ENCODE results near the gene NUAK1. TPM values are rescaled to one million over a fixed set of nuclear protein-coding genes. Genes with fewer than 3 reads are reported as not detected.

NUAK1 gene
- total RNA-seq, 1 experiment from 2014 or later = 10.1 TPM

DNA sequence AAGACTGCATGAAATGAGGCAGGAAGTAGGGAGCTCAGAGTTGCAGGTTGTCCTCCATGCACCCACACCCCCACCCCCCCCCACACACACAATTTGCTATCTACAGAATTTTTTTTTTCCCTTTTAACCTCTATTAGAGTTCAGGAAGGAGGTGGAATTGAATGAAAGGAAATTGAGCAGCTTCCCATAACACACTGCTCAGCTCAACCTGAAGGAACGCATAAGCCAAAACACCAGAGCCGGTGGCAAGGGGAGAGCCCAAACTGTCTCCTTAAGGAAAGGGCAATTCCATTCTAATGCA lies 74.1 kb downstream of the NUAK1 start:
- peaks cover 21 to 22% of the 10 kb centered on the region in 2 experiments for H3K4me1 Mint-ChIP-seq
- no peak for DNase-seq
- H3K79me1 ChIP-seq (ENCODE audit: insufficient read depth, low read depth, low read length, poor library complexity, severe bottlenecking) = no peaks in the 10 kb centered on the region
- no peaks in the 10 kb centered on the region for H4K20me1 ChIP-seq (ENCODE audit: control insufficient read depth, insufficient read depth, insufficient read length)
- no peak overlapping the region for H3K4me2 ChIP-seq (ENCODE audit: insufficient read depth, insufficient read length, low read length)
- no peak overlapping the region for H3K27ac ChIP-seq (ENCODE audit: insufficient read length, low read depth, low read length)
- TF ChIP-seq, protein P1, sequence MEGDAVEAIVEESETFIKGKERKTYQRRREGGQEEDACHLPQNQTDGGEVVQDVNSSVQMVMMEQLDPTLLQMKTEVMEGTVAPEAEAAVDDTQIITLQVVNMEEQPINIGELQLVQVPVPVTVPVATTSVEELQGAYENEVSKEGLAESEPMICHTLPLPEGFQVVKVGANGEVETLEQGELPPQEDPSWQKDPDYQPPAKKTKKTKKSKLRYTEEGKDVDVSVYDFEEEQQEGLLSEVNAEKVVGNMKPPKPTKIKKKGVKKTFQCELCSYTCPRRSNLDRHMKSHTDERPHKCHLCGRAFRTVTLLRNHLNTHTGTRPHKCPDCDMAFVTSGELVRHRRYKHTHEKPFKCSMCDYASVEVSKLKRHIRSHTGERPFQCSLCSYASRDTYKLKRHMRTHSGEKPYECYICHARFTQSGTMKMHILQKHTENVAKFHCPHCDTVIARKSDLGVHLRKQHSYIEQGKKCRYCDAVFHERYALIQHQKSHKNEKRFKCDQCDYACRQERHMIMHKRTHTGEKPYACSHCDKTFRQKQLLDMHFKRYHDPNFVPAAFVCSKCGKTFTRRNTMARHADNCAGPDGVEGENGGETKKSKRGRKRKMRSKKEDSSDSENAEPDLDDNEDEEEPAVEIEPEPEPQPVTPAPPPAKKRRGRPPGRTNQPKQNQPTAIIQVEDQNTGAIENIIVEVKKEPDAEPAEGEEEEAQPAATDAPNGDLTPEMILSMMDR (conservative IDR thresholded peaks at IDR 0.05) = no peak
- H3K27me3 ChIP-seq (ENCODE audit: insufficient read depth, low read length) = no peaks in the 10 kb centered on the region
- H3K4me3 Mint-ChIP-seq = no peak overlapping the region
- H3K36me3 Mint-ChIP-seq (ENCODE audit: insufficient read depth in 1 of 3, low read depth in 3 of 3) = peaks cover 20 to 32% (median 21%) of the 10 kb centered on the region in 3 experiments; a peak in 6 of 7 replicates
- no peak overlapping the region for H2AFZ ChIP-seq (ENCODE audit: low read length)
- H3K27me3 Mint-ChIP-seq (ENCODE audit: low read depth) = no peaks in the 10 kb centered on the region
- no peak overlapping the region for H4K8ac ChIP-seq (replicated peaks; ENCODE audit: insufficient read length, low read depth, low read length)
- H2BK20ac ChIP-seq (ENCODE audit: low read depth, low read length, poor library complexity, severe bottlenecking) = no peak overlapping the region
- no peak overlapping the region; a peak in 1 of 7 replicates for H3K27ac Mint-ChIP-seq
- no peak overlapping the region for H4K91ac ChIP-seq (ENCODE audit: insufficient read length, low read depth, low read length)
- no peak overlapping the region for H2BK12ac ChIP-seq (ENCODE audit: insufficient read length, low read depth, low read length)
- peaks cover 5% of the 10 kb centered on the region for H3K4me1 ChIP-seq (ENCODE audit: insufficient read depth, low read length)
- no peak overlapping the region for H3K56ac ChIP-seq (ENCODE audit: insufficient read length, low read depth, low read length)
- no peak overlapping the region for H3K4ac ChIP-seq (ENCODE audit: low read depth, low read length)
- no peak overlapping the region for H2BK15ac ChIP-seq (ENCODE audit: low read depth, low read length)
- H2BK5ac ChIP-seq (ENCODE audit: insufficient read length, low read length) = no peak overlapping the region
- H3K23me2 ChIP-seq (ENCODE audit: insufficient read length, low read depth, low read length, poor library complexity, severe bottlenecking) = no peaks in the 10 kb centered on the region
- no peak overlapping the region for H3K9ac ChIP-seq (ENCODE audit: extremely low read depth, insufficient read length, low read length)
- no peaks in the 10 kb centered on the region for H3K9me3 ChIP-seq (ENCODE audit: control insufficient read depth, low read depth, low read length)
- no peak overlapping the region for H3K23ac ChIP-seq (ENCODE audit: insufficient read length, low read depth, low read length)
- no peak overlapping the region for H3K18ac ChIP-seq (ENCODE audit: insufficient read length, low read depth, low read length)
- H2AK5ac ChIP-seq (ENCODE audit: insufficient read length, low read length) = no peak overlapping the region
- no CpG with 5 or more reads among the region's 2 CpGs for WGBS (ENCODE audit: extremely low coverage, insufficient read length, low lambda C conversion rate)
- H3K9me3 Mint-ChIP-seq = no peaks in the 10 kb centered on the region
- no peak overlapping the region for H4K5ac ChIP-seq (ENCODE audit: insufficient read length, low read depth, low read length)
- H2BK120ac ChIP-seq (ENCODE audit: low read depth, low read length, poor library complexity, severe bottlenecking) = no peak overlapping the region
- H3K79me2 ChIP-seq (ENCODE audit: insufficient read depth, low read length) = no peaks in the 10 kb centered on the region
- H3K14ac ChIP-seq (ENCODE audit: insufficient read depth, low read length) = no peak overlapping the region
- H3T11ph ChIP-seq (ENCODE audit: low read length) = no peak overlapping the region

All from H9 (cell line).